Measurements from ENCODE around the gene RCL1.

The RCL1 gene

DNA sequence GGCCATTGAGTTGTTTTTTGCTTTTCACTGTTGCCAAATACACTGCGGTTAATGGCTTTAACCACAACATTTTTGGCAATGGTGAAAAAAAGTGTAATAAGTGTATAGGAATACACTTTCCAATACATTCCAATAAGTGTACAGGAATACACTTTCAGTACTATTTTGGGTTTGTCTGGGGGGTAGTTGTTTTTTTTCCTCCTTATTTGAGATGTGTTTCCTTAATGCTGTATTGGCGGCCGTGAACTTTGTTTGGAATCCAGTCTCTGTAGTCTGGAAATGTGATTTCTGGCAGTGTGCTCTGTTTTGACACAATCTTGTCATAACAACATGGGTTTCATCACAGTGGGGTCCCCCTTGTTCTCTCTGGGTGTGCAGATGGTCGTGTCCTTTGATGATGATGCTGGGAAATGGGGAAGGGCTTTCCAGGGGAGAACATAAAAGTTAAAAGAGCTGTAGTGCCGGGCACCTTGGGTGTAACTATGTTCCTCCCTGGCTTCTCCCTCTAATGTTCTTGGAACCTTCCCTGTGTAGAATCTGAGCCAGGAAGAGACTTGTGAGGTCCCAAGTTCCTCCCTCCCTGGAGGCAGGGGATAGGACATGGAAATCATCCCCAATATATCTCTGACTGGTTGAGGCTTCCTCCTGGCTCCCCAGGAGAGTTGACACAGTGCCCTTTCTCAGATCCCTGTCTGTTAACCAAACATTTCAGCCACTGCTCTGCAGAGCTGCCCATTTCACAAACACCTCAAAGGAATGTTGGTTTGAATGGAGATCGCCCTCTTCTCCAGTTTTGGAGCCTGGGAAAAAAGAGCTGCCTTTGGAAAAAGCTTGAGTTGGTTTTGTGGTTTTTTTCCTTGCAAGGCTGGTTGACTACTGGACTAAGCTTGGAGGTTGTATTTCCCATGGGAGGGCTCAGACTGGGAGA lies 44.8 kb downstream of the RCL1 start:
- Histone ChIP-seq H3K9me3 (ENCODE audit: insufficient read depth, low read length) (no peaks in the 10 kb centered on the region), H3K27me3 (ENCODE audit: insufficient read depth, insufficient read length) (no peaks in the 10 kb centered on the region), H3K9ac (ENCODE audit: insufficient read length, low read depth) (no peak overlapping the region), H3K4me3 (ENCODE audit: insufficient read length, low read depth) (no peak overlapping the region), H3K36me3 (ENCODE audit: insufficient read depth, insufficient read length, low read length) (peaks cover 65% of the 10 kb centered on the region), H3K4me1 (ENCODE audit: insufficient read depth, insufficient read length) (no peaks in the 10 kb centered on the region)
- no peak for TF ChIP-seq SUZ12 (IDR thresholded peaks at IDR 0.05; ENCODE audit: extremely low read depth, insufficient read depth, insufficient read length)
- TF ChIP-seq YY1 (IDR thresholded peaks at IDR 0.05; ENCODE audit: insufficient read depth, insufficient read length) = no peak
- no peak for TF ChIP-seq ZNF274 (IDR thresholded peaks at IDR 0.05; ENCODE audit: low read depth, low read length)
- no peak for DNase-seq (ENCODE audit: low read depth, low spot score)

- Histone ChIP-seq H3K36me3 (ENCODE audit: insufficient read depth, insufficient read length, low read length) (peaks cover 68% of the 10 kb centered on the region), H3K27me3 (ENCODE audit: insufficient read depth, insufficient read length) (no peaks in the 10 kb centered on the region), H3K9me3 (ENCODE audit: insufficient read depth, low read length) (no peaks in the 10 kb centered on the region), H3K4me1 (ENCODE audit: insufficient read depth, insufficient read length) (no peaks in the 10 kb centered on the region), H3K9ac (ENCODE audit: insufficient read length, low read depth) (no peak overlapping the region), H3K4me3 (ENCODE audit: insufficient read length, low read depth) (no peak overlapping the region)
- TF ChIP-seq ZNF274 (IDR thresholded peaks at IDR 0.05; ENCODE audit: low read depth, low read length) = no peak
- no peak for TF ChIP-seq SUZ12 (IDR thresholded peaks at IDR 0.05; ENCODE audit: extremely low read depth, insufficient read depth, insufficient read length)
- no peak for TF ChIP-seq YY1 (IDR thresholded peaks at IDR 0.05; ENCODE audit: insufficient read depth, insufficient read length)
- no peak for DNase-seq (ENCODE audit: low read depth, low spot score)
These were observed 45.4 kb downstream of the RCL1 start for GRCh38 chr9:4838189-4838546.

DNA sequence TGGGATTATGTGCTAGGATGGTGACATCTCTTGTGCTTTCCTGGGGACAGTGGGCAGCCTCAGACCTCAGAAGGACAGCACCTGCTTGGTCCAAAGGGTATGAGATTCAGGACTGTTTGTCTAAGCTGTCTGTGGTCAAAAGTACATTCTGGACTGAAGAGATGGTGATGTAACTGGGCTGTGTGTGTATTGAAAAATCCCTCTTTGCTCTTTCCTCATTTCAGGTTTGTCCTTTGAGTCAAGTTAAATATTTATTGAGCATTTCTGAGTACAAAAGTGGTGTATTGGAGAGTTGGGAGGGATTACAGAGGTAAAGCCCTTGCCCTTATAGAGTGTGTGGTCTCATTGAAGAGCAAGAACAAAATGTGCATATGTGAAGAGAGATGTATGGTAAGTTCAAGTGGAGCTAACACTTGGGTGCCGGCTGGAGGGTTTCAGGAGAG lies 46.7 kb downstream of the RCL1 start:
- no peak overlapping the region for H3K4me3 ChIP-seq (ENCODE audit: insufficient read length, low read depth)
- H3K4me1 ChIP-seq (ENCODE audit: insufficient read depth, insufficient read length) = no peaks in the 10 kb centered on the region
- H3K27me3 ChIP-seq (ENCODE audit: insufficient read depth, insufficient read length) = no peaks in the 10 kb centered on the region
- H3K36me3 ChIP-seq (ENCODE audit: insufficient read depth, insufficient read length, low read length) = peaks cover 75% of the 10 kb centered on the region
- no peaks in the 10 kb centered on the region for H3K9me3 ChIP-seq (ENCODE audit: insufficient read depth, low read length)
- TF ChIP-seq ZNF274 (IDR thresholded peaks at IDR 0.05; ENCODE audit: low read depth, low read length) (no peak), YY1 (IDR thresholded peaks at IDR 0.05; ENCODE audit: insufficient read depth, insufficient read length) (no peak), SUZ12 (IDR thresholded peaks at IDR 0.05; ENCODE audit: extremely low read depth, insufficient read depth, insufficient read length) (no peak)
- DNase-seq (ENCODE audit: low read depth, low spot score) = no peak
- no peak overlapping the region for H3K9ac ChIP-seq (ENCODE audit: insufficient read length, low read depth)

DNA sequence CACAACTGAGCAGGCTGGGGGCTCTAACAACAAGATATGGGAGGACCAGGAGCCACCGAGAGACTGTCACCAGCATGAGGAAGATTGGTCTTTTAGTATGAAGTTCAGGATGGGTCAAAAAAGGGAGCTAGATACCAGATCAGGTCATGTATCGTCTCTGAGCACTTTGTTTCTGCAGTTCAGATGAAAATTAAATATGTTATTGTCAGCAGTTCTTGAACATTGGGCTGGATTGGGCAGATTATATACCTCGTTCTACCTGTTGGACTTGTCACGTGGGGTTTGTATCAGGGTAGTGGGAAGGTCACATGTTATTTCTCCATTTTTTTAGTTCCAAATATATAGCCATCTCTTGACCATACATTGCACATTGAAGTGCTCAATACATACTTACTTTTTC lies 47.3 kb downstream of the RCL1 start:
- no peaks in the 10 kb centered on the region for H3K4me1 ChIP-seq (ENCODE audit: insufficient read depth, insufficient read length)
- DNase-seq (ENCODE audit: low read depth, low spot score) = no peak
- no peaks in the 10 kb centered on the region for H3K9me3 ChIP-seq (ENCODE audit: insufficient read depth, low read length)
- TF ChIP-seq SUZ12 (IDR thresholded peaks at IDR 0.05; ENCODE audit: extremely low read depth, insufficient read depth, insufficient read length) = no peak
- no peak for TF ChIP-seq YY1 (IDR thresholded peaks at IDR 0.05; ENCODE audit: insufficient read depth, insufficient read length)
- no peak for TF ChIP-seq ZNF274 (IDR thresholded peaks at IDR 0.05; ENCODE audit: low read depth, low read length)
- peaks cover 75% of the 10 kb centered on the region for H3K36me3 ChIP-seq (ENCODE audit: insufficient read depth, insufficient read length, low read length)
- no peaks in the 10 kb centered on the region for H3K27me3 ChIP-seq (ENCODE audit: insufficient read depth, insufficient read length)
- no peak overlapping the region for H3K4me3 ChIP-seq (ENCODE audit: insufficient read length, low read depth)
- no peak overlapping the region for H3K9ac ChIP-seq (ENCODE audit: insufficient read length, low read depth)

GRCh38 chr9:4842213-4842612 lies 49.5 kb downstream of the RCL1 start:
- Histone ChIP-seq H3K36me3 (ENCODE audit: insufficient read depth, insufficient read length, low read length) (peaks cover 75% of the 10 kb centered on the region), H3K27me3 (ENCODE audit: insufficient read depth, insufficient read length) (no peaks in the 10 kb centered on the region), H3K9ac (ENCODE audit: insufficient read length, low read depth) (no peak overlapping the region), H3K4me1 (ENCODE audit: insufficient read depth, insufficient read length) (no peaks in the 10 kb centered on the region), H3K9me3 (ENCODE audit: insufficient read depth, low read length) (no peaks in the 10 kb centered on the region), H3K4me3 (ENCODE audit: insufficient read length, low read depth) (no peak overlapping the region)
- TF ChIP-seq SUZ12 (IDR thresholded peaks at IDR 0.05; ENCODE audit: extremely low read depth, insufficient read depth, insufficient read length) = no peak
- TF ChIP-seq YY1 (IDR thresholded peaks at IDR 0.05; ENCODE audit: insufficient read depth, insufficient read length) = no peak
- TF ChIP-seq ZNF274 (IDR thresholded peaks at IDR 0.05; ENCODE audit: low read depth, low read length) = no peak
- no peak for DNase-seq (ENCODE audit: low read depth, low spot score)

DNA sequence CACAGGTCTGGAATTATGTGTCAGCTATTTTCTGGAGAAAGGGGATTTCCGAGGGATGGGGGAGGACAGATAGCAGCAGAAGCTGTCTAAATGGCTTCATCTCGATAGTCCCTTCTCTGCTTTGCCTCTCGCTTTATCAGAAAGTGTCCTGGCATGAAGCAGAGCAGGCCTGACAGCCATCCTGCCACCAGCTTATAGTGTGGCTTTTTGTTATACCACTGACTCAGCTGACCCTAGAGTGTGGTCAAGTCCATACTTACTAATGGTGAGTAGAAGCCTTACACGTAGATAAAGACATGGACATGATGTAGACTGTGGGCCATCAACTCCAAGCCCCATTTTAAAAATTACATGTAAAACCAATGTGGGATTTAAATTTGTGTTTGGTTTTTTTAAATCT lies 50.0 kb downstream of the RCL1 start:
- no peak for TF ChIP-seq SUZ12 (IDR thresholded peaks at IDR 0.05; ENCODE audit: extremely low read depth, insufficient read depth, insufficient read length)
- no peak for TF ChIP-seq YY1 (IDR thresholded peaks at IDR 0.05; ENCODE audit: insufficient read depth, insufficient read length)
- no peak for TF ChIP-seq ZNF274 (IDR thresholded peaks at IDR 0.05; ENCODE audit: low read depth, low read length)
- no peak overlapping the region for H3K4me3 ChIP-seq (ENCODE audit: insufficient read length, low read depth)
- H3K9ac ChIP-seq (ENCODE audit: insufficient read length, low read depth) = no peak overlapping the region
- H3K4me1 ChIP-seq (ENCODE audit: insufficient read depth, insufficient read length) = no peaks in the 10 kb centered on the region
- H3K36me3 ChIP-seq (ENCODE audit: insufficient read depth, insufficient read length, low read length) = peaks cover 79% of the 10 kb centered on the region
- DNase-seq (ENCODE audit: low read depth, low spot score) = no peak
- no peaks in the 10 kb centered on the region for H3K27me3 ChIP-seq (ENCODE audit: insufficient read depth, insufficient read length)
- no peaks in the 10 kb centered on the region for H3K9me3 ChIP-seq (ENCODE audit: insufficient read depth, low read length)

DNA sequence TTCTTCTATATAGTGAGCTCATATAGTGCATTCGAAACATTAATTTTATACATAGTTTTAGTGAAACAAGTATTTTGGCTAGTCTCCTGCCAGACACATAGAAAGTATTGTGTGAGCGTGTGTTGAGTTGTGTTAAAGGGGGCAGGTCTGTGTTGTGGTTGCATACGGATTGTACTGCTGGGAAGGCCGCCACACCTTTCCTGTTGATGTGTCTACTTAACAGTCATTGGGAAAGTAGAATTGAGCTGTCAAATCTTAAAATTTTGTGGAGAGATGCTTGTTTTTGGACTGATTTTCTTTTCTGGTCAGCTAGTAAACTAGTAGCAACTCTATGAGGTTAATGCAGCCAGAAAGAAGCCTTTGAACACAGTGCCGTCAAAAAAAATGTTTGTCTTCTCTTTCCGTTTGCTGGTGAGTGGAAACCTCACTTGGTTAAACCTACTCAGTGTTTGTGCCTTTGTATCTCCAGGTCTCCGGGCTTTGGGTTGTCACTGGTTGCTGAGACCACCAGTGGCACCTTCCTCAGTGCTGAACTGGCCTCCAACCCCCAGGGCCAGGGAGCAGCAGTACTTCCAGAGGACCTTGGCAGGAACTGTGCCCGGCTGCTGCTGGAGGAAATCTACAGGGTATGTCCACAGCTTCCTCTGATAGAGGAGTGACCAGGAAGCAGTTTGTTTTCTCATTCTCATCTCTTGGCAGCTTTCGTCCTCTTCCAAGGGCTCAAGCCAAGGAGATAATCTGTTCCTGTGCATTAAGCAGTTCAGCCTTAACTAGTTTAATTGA lies 51.5 kb downstream of the RCL1 start:
- Histone ChIP-seq H3K27me3 (ENCODE audit: insufficient read depth, insufficient read length) (no peaks in the 10 kb centered on the region), H3K9ac (ENCODE audit: insufficient read length, low read depth) (no peak overlapping the region), H3K4me3 (ENCODE audit: insufficient read length, low read depth) (no peak overlapping the region), H3K9me3 (ENCODE audit: insufficient read depth, low read length) (no peaks in the 10 kb centered on the region), H3K36me3 (ENCODE audit: insufficient read depth, insufficient read length, low read length) (peaks cover 78% of the 10 kb centered on the region), H3K4me1 (ENCODE audit: insufficient read depth, insufficient read length) (no peaks in the 10 kb centered on the region)
- TF ChIP-seq ZNF274 (IDR thresholded peaks at IDR 0.05; ENCODE audit: low read depth, low read length) = no peak
- TF ChIP-seq YY1 (IDR thresholded peaks at IDR 0.05; ENCODE audit: insufficient read depth, insufficient read length) = no peak
- TF ChIP-seq SUZ12 (IDR thresholded peaks at IDR 0.05; ENCODE audit: extremely low read depth, insufficient read depth, insufficient read length) = no peak
- no peak for DNase-seq (ENCODE audit: low read depth, low spot score)

All from NT2/D1 (cell line).